K562 (cell line): ENCODE measurements around the gene IGSF23. TPM values are rescaled to one million over a fixed set of nuclear protein-coding genes. Genes with fewer than 3 reads are reported as not detected.

ENCODE experiments used
- CCNT2 ChIP-seq: IDR thresholded peaks from 2 replicates; pipeline ENCODE4 v1.6.1; 2011; ENCODE audit warnings: borderline replicate concordance, low read depth, mild to moderate bottlenecking, moderate library complexity, mixed read lengths, low read length; ENCODE audit not compliant: insufficient read length; ENCODE audit errors: extremely low read depth
- CHD2 ChIP-seq: IDR thresholded peaks from 2 replicates; pipeline ENCODE4 v1.6.1; 2011; ENCODE audit warnings: low read depth, low read length
- GABPB1 ChIP-seq: sonication (generic); formaldehyde crosslinking; IDR thresholded peaks from 2 replicates; pipeline ENCODE4 v1.8.0; 2022; ENCODE audit warnings: mild to moderate bottlenecking, missing genetic modification reagents
- GATAD2A ChIP-seq: fragments of 450-650 bp; IDR thresholded peaks from 2 replicates; pipeline ENCODE4 v1.6.1; 2017
- MEIS2 ChIP-seq: fragments of 450-650 bp; IDR thresholded peaks from 2 replicates; pipeline ENCODE4 v1.6.1; 2014; ENCODE audit warnings: mild to moderate bottlenecking; ENCODE audit not compliant: partially characterized antibody
- MYBL2 ChIP-seq, 2 experiments: fragments of 450-650 bp in 1 of 2; sonication (generic) in 1 of 2; formaldehyde crosslinking in 1 of 2; IDR thresholded peaks; 2 replicates each; pipeline versions ENCODE4 v1.6.1 to v1.8.1; 2017 to 2022; ENCODE audit warnings: borderline replicate concordance in 1 of 2, inconsistent platforms in 1 of 2, low read depth in 1 of 2, mild to moderate bottlenecking in 1 of 2, missing genetic modification reagents in 1 of 2, moderate library complexity in 1 of 2
- ZNF780A ChIP-seq: fragments of 250-450 bp; sonication (Bioruptor Pico); IDR thresholded peaks from 2 replicates; pipeline ENCODE4 v1.5.0; 2021; ENCODE audit warnings: mild to moderate bottlenecking
- polyA plus RNA-seq, 8 experiments: library from polyadenylated mRNA; depleted of rRNA in 4 of 8; stranded (reverse) in 5 of 8; unstranded in 3 of 8; fragments of >200 nt; fragmentation: Nextera tagmentation in 2 of 8; fragmentation: Illumina TruSeq in 1 of 8; extraction: Ambion mirVana in 2 of 8; extraction: Trizol in 1 of 8; gene quantifications; 2 replicates each; pipeline versions ENCODE4 v1.2.1 to v1.2.3, GENCODE V29; 2011 to 2014; ENCODE audit warnings: inconsistent platforms in 1 of 8, missing spikeins in 1 of 8
- total RNA-seq, 7 experiments: library from RNA; depleted of rRNA in 6 of 7; stranded (reverse); fragments of >200 nt in 6 of 7; fragmentation: Illumina TruSeq in 2 of 7; extraction: Trizol in 2 of 7; gene quantifications; 2 replicates each; pipeline versions ENCODE4 v1.2.1 to v1.2.3, GENCODE V29; 2011 to 2021; ENCODE audit warnings: low replicate concordance in 1 of 7
- TF ChIP-seq, protein P1 (sequence below): fragments of 250-450 bp; sonication (Bioruptor Pico); IDR thresholded peaks from 2 replicates; pipeline ENCODE4 v1.5.0; 2021; ENCODE audit warnings: mild to moderate bottlenecking, borderline replicate concordance
- TF ChIP-seq, protein P2 (sequence below): fragments of 450-650 bp; IDR thresholded peaks from 2 replicates; pipeline ENCODE4 v1.6.1; 2016; ENCODE audit warnings: low read depth, mild to moderate bottlenecking, moderate library complexity

IGSF23 gene
- total and polyA plus RNA-seq, 9 of the 15 experiments (the other 6 are each of a cell fraction or from before 2014, with no cell fraction given) = not detected

DNA sequence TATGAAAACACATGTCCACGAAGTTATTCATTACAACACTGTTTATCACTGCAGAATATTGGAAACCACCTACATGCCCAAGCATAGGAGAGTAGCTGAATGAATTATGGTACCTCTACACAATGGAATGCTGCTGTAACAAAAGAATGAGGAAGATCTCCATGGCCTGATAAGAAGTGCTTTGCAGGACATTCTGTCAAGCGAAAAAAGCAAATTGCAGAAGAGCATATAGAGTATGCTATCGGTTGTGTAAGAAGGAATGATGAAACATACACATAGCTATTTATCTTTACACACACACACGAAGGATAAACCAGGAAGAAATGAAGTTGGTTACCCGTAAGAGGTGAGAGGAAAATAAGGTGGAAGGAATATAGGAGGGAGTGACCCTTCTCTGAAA is 46.4 kb upstream of the IGSF23 start (continued):
- TF ChIP-seq, protein P1, sequence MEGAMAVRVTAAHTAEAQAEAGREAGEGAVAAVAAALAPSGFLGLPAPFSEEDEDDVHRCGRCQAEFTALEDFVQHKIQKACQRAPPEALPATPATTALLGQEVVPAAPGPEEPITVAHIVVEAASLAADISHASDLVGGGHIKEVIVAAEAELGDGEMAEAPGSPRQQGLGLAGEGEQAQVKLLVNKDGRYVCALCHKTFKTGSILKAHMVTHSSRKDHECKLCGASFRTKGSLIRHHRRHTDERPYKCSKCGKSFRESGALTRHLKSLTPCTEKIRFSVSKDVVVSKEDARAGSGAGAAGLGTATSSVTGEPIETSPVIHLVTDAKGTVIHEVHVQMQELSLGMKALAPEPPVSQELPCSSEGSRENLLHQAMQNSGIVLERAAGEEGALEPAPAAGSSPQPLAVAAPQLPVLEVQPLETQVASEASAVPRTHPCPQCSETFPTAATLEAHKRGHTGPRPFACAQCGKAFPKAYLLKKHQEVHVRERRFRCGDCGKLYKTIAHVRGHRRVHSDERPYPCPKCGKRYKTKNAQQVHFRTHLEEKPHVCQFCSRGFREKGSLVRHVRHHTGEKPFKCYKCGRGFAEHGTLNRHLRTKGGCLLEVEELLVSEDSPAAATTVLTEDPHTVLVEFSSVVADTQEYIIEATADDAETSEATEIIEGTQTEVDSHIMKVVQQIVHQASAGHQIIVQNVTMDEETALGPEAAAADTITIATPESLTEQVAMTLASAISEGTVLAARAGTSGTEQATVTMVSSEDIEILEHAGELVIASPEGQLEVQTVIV (CRISPR knock-in tag) = no peak
- TF ChIP-seq, protein P2, sequence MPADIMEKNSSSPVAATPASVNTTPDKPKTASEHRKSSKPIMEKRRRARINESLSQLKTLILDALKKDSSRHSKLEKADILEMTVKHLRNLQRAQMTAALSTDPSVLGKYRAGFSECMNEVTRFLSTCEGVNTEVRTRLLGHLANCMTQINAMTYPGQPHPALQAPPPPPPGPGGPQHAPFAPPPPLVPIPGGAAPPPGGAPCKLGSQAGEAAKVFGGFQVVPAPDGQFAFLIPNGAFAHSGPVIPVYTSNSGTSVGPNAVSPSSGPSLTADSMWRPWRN = no peak
- TF ChIP-seq GATAD2A (no peak), MEIS2 (peak; percentile 26), ZNF780A (CRISPR knock-in tag) (no peak), GABPB1 (no peak), MYBL2 (IDR thresholded peaks at IDR 0.05; ENCODE audit: low read depth) (no peak), MYBL2 (CRISPR knock-in tag; IDR thresholded peaks at IDR 0.05; ENCODE audit: borderline replicate concordance) (no peak), CHD2 (no peak), CCNT2 (no peak)
